Prostate gland (tissue), 2 donors: Measurements from ENCODE around the gene ANKRD49.

ENCODE experiments used
- CTCF ChIP-seq, 4 experiments: fragments of 200-600 bp in 2 of 4; fragments of 450-650 bp in 2 of 4; sonication (generic) in 2 of 4; IDR thresholded peaks; 1 replicate in 3 of 4; 2 replicates in 1 of 4; pipeline ENCODE4 v1.5.1; 2016 to 2019; ENCODE audit warnings: antibody characterized with exemption in 4 of 4, mild to moderate bottlenecking in 2 of 4, moderate library complexity in 2 of 4
- POLR2A ChIP-seq: fragments of 450-650 bp; IDR thresholded peaks from one replicate; pipeline ENCODE4 v1.6.1; 2016; ENCODE audit warnings: antibody characterized with exemption, mild to moderate bottlenecking
- POLR2AphosphoS5 ChIP-seq: sonication (generic); formaldehyde crosslinking; IDR thresholded peaks from one replicate; pipeline ENCODE4 v1.6.1; 2017; ENCODE audit warnings: antibody characterized with exemption

GRCh38 chr11:94546162-94546470, 52.3 kb downstream of the ANKRD49 start:
- TF ChIP-seq POLR2A (no peak), CTCF (IDR thresholded peaks at IDR 0.05) (no peak), POLR2AphosphoS5 (no peak)
